ENCODE results near the gene APOBEC2.
"Not testable (repeated sequence)": the region's sequence is repeated elsewhere in the genome, so short reads cannot be mapped to it uniquely, and the experiment has no call there.

The APOBEC2 gene

GRCh38 chr6:41053041-41053440 is at the start of gene APOBEC2:
Gene APOBEC2, plus strand, starts transcription at chr6:41053202. Its CDS starts 146 bp downstream, at chr6:41053348.
- Histone ChIP-seq H3K27me3 (ENCODE audit: low read depth, low read length) (no peaks in the 10 kb centered on the region), H3K4me1 (ENCODE audit: low read length) (peaks cover 8% of the 10 kb centered on the region), H3K9me3 (ENCODE audit: insufficient read depth, low read length) (no peaks in the 10 kb centered on the region), H3K27ac (ENCODE audit: low read length) (no peak within 1 kb of the TSS), H3K4me3 (ENCODE audit: low read length) (no peak within 1 kb of the TSS), H3K9ac (ENCODE audit: low read length) (no peak within 1 kb of the TSS), H3K79me2 (ENCODE audit: low read length) (no peaks in the 10 kb centered on the region), H3K4me2 (ENCODE audit: low read length) (0 out of 2 replicates have a peak within 1 kb of the TSS, but pooled peaks have one; percentile 19), H3K36me3 (replicated peaks; ENCODE audit: low read depth, low read length) (no peaks in the 10 kb centered on the region), H2AFZ (ENCODE audit: low read depth, low read length) (peak within 1 kb of the TSS; percentile 72; the same call in 1 of the 2 replicates), H4K20me1 (ENCODE audit: insufficient read depth, low read length) (no peaks in the 10 kb centered on the region)
- TF ChIP-seq EZH2phosphoT487 (IDR thresholded peaks at IDR 0.05; ENCODE audit: low read depth) (no peak), CTCF (IDR thresholded peaks at IDR 0.05; ENCODE audit: low read depth, low read length) (no peak)

GRCh38 chr6:41006217-41006616 is 46.8 kb upstream of the APOBEC2 start:
- H3K9me3 ChIP-seq (ENCODE audit: insufficient read depth, low read length); H3K79me2 ChIP-seq (ENCODE audit: low read length); H3K27ac ChIP-seq (ENCODE audit: low read length); H4K20me1 ChIP-seq (ENCODE audit: insufficient read depth, low read length); H3K9ac ChIP-seq (ENCODE audit: low read length); H2AFZ ChIP-seq (ENCODE audit: low read depth, low read length); H3K36me3 ChIP-seq (replicated peaks; ENCODE audit: low read depth, low read length); H3K4me1 ChIP-seq (ENCODE audit: low read length): not testable (repeated sequence)
- H3K4me3 ChIP-seq (ENCODE audit: low read length) = peak overlapping the region; percentile 37; the same call in 1 of the 2 replicates
- H3K4me2 ChIP-seq (ENCODE audit: low read length) = peak overlapping the region; percentile 60
- H3K27me3 ChIP-seq (ENCODE audit: low read depth, low read length) = peaks cover 53% of the 10 kb centered on the region
- TF ChIP-seq CTCF (IDR thresholded peaks at IDR 0.05; ENCODE audit: low read depth, low read length) = peak; percentile 72

GRCh38 chr6:41006980-41007379 is 46.0 kb upstream of the APOBEC2 start:
- not testable (repeated sequence) for H3K4me1 ChIP-seq (ENCODE audit: low read length); H3K4me2 ChIP-seq (ENCODE audit: low read length); H3K27ac ChIP-seq (ENCODE audit: low read length)

GRCh38 chr6:41008011-41008410 is 45.0 kb upstream of the APOBEC2 start:
- no peak overlapping the region for H3K27ac ChIP-seq (ENCODE audit: low read length)

More at GRCh38 chr6:41006980-41007379, 46.0 kb upstream of the APOBEC2 start:
- H2AFZ ChIP-seq (ENCODE audit: low read depth, low read length); H3K9me3 ChIP-seq (ENCODE audit: insufficient read depth, low read length); H4K20me1 ChIP-seq (ENCODE audit: insufficient read depth, low read length); H3K9ac ChIP-seq (ENCODE audit: low read length); H3K36me3 ChIP-seq (replicated peaks; ENCODE audit: low read depth, low read length); H3K79me2 ChIP-seq (ENCODE audit: low read length); H3K4me3 ChIP-seq (ENCODE audit: low read length): not testable (repeated sequence)
- H3K27me3 ChIP-seq (ENCODE audit: low read depth, low read length) = peaks cover 47% of the 10 kb centered on the region

More at GRCh38 chr6:41008011-41008410, 45.0 kb upstream of the APOBEC2 start:
- no peak for TF ChIP-seq EZH2phosphoT487 (IDR thresholded peaks at IDR 0.05; ENCODE audit: low read depth)
- no peak for TF ChIP-seq CTCF (IDR thresholded peaks at IDR 0.05; ENCODE audit: low read depth, low read length)
- H4K20me1 ChIP-seq (ENCODE audit: insufficient read depth, low read length) = no peaks in the 10 kb centered on the region
- H3K4me3 ChIP-seq (ENCODE audit: low read length) = no peak overlapping the region
- peaks cover 5% of the 10 kb centered on the region; the same call in 1 of the 2 replicates for H3K4me1 ChIP-seq (ENCODE audit: low read length)
- no peak overlapping the region for H2AFZ ChIP-seq (ENCODE audit: low read depth, low read length)
- H3K36me3 ChIP-seq (replicated peaks; ENCODE audit: low read depth, low read length) = no peaks in the 10 kb centered on the region
- H3K27me3 ChIP-seq (ENCODE audit: low read depth, low read length) = peaks cover 36% of the 10 kb centered on the region
- H3K9ac ChIP-seq (ENCODE audit: low read length) = no peak overlapping the region
- no peak overlapping the region for H3K4me2 ChIP-seq (ENCODE audit: low read length)
- H3K9me3 ChIP-seq (ENCODE audit: insufficient read depth, low read length) = no peaks in the 10 kb centered on the region
- H3K79me2 ChIP-seq (ENCODE audit: low read length) = no peaks in the 10 kb centered on the region

Measured in OCI-LY3 (cell line).